H1 (cell line): ENCODE measurements around the gene STEAP1. TPM values are rescaled to one million over a fixed set of nuclear protein-coding genes. Genes with fewer than 3 reads are reported as not detected.

Experiments used
- CTCF ChIA-PET: fragments of 300-600 bp; sonication (Branson Sonifier 250); formaldehyde crosslinking; loops from one replicate; lab custom pipeline; 2021; ENCODE audit not compliant: partially characterized antibody; lab: Charles Lee
- POLR2A ChIA-PET: fragments of 300-600 bp; sonication (Branson Sonifier 250); formaldehyde crosslinking; loops from one replicate; lab custom pipeline; 2021; ENCODE audit warnings: inconsistent platforms; ENCODE audit not compliant: partially characterized antibody; lab: Charles Lee
- DNase-seq, 2 experiments: peaks; one replicate each; pipeline versions ENCODE4 v3.0.0 to v3.0.0-alpha.2; 2010 to 2022; ENCODE audit warnings: low spot score in 2 of 2, low read depth in 1 of 2, mixed read lengths in 1 of 2
- FAIRE-seq: peaks from 2 replicates; lab custom pipeline; 2011; peaks lifted over from hg19 to GRCh38; lab: Jason Lieb, UNC
- H2AFZ ChIP-seq: 2 replicates; pipeline ENCODE4 v1.8.1; 2012; ENCODE audit warnings: low read length, inconsistent platforms
- H2AK5ac ChIP-seq: 2 replicates; pipeline ENCODE4 v1.6.1; 2013; ENCODE audit warnings: low read depth, low read length
- H2BK120ac ChIP-seq: replicated peaks from 2 replicates; pipeline ENCODE3; 2013; ENCODE audit warnings: low read depth, low read length, inconsistent platforms
- H2BK12ac ChIP-seq: 2 replicates; pipeline ENCODE4 v1.6.1; 2013; ENCODE audit warnings: low read depth, low read length
- H2BK15ac ChIP-seq: 2 replicates; pipeline ENCODE4 v1.6.1; 2013; ENCODE audit warnings: low read length
- H2BK20ac ChIP-seq: 2 replicates; pipeline ENCODE4 v1.6.1; 2013; ENCODE audit warnings: low read length
- H2BK5ac ChIP-seq: 2 replicates; pipeline ENCODE4 v1.6.1; 2013; ENCODE audit warnings: low read depth, low read length
- H3K14ac ChIP-seq: 2 replicates; pipeline ENCODE4 v1.6.1; 2013; ENCODE audit warnings: inconsistent platforms; ENCODE audit not compliant: insufficient read length
- H3K18ac ChIP-seq: 2 replicates; pipeline ENCODE4 v1.6.1; 2013; ENCODE audit warnings: low read length; ENCODE audit errors: extremely low read depth
- H3K23ac ChIP-seq: 2 replicates; pipeline ENCODE4 v1.6.1; 2013; ENCODE audit warnings: inconsistent platforms; ENCODE audit not compliant: insufficient read length
- H3K23me2 ChIP-seq: 2 replicates; pipeline ENCODE4 v1.6.1; 2013; ENCODE audit warnings: low read depth, low read length
- H3K27ac ChIP-seq: 2 replicates; pipeline ENCODE4 v1.6.1; 2011; ENCODE audit warnings: low read depth, low read length, inconsistent platforms
- H3K27me3 ChIP-seq, 4 experiments: replicated peaks in 1 of 4; 1 replicate in 1 of 4; 2 replicates in 3 of 4; pipeline versions ENCODE4 v1.6.1 to v1.8.1; 2011 to 2013; ENCODE audit warnings: low read length in 3 of 4, mild to moderate bottlenecking in 3 of 4, inconsistent platforms in 2 of 4, mixed read lengths in 2 of 4, moderate library complexity in 1 of 4; ENCODE audit not compliant: control insufficient read depth in 3 of 4, insufficient read depth in 3 of 4; ENCODE audit errors: extremely low read depth in 1 of 4
- H3K36me3 ChIP-seq, 4 experiments: 2 replicates each; pipeline versions ENCODE4 v1.6.1 to v1.8.1; 2011 to 2013; ENCODE audit warnings: mild to moderate bottlenecking in 4 of 4, low read length in 3 of 4, moderate library complexity in 2 of 4, control low read depth in 1 of 4, inconsistent platforms in 1 of 4; ENCODE audit not compliant: insufficient read depth in 4 of 4, control insufficient read depth in 2 of 4
- H3K4ac ChIP-seq: replicated peaks from 2 replicates; pipeline ENCODE3; 2013; ENCODE audit warnings: low read length, low read depth, mixed read lengths, inconsistent platforms; ENCODE audit not compliant: insufficient read length
- H3K4me1 ChIP-seq, 4 experiments: replicated peaks in 1 of 4; 1 replicate in 1 of 4; 2 replicates in 3 of 4; pipeline versions ENCODE4 v1.6.1 to v1.8.1; 2011 to 2013; ENCODE audit warnings: low read length in 3 of 4, inconsistent platforms in 2 of 4, mixed read lengths in 1 of 4; ENCODE audit not compliant: insufficient read depth in 4 of 4, control insufficient read depth in 3 of 4
- H3K4me2 ChIP-seq, 2 experiments: 2 replicates each; pipeline versions ENCODE4 v1.6.1 to v1.8.1; 2011 to 2013; ENCODE audit warnings: low read depth in 2 of 2, low read length in 2 of 2, control low read depth in 1 of 2, inconsistent platforms in 1 of 2, mild to moderate bottlenecking in 1 of 2; ENCODE audit not compliant: insufficient read depth in 1 of 2
- H3K4me3 ChIP-seq, 4 experiments: fragments of 200-600, 300-600 bp in 1 of 4; sonication (generic), shearing (Covaris generic), sonication (Bioruptor Twin) in 1 of 4; 2 replicates each; pipeline versions ENCODE4 v1.5.1 to v1.8.1; 2011 to 2016; ENCODE audit warnings: low read length in 4 of 4, low read depth in 3 of 4, control low read depth in 2 of 4, inconsistent platforms in 2 of 4, mild to moderate bottlenecking in 2 of 4, mixed read lengths in 1 of 4, moderate library complexity in 1 of 4; ENCODE audit not compliant: insufficient read depth in 2 of 4; ENCODE audit errors: extremely low read depth in 1 of 4
- H3K56ac ChIP-seq: replicated peaks from 2 replicates; pipeline ENCODE3; 2013; ENCODE audit warnings: low read depth, mild to moderate bottlenecking, mixed read lengths, low read length, inconsistent platforms; ENCODE audit not compliant: insufficient read length
- H3K79me1 ChIP-seq: 2 replicates; pipeline ENCODE4 v1.6.1; 2013; ENCODE audit warnings: low read depth, low read length, control low read depth
- H3K79me2 ChIP-seq, 2 experiments: 2 replicates each; pipeline versions ENCODE4 v1.6.1 to v1.8.1; 2012 to 2013; ENCODE audit warnings: low read length in 2 of 2, mild to moderate bottlenecking in 2 of 2, inconsistent platforms in 1 of 2; ENCODE audit not compliant: insufficient read depth in 2 of 2, control insufficient read depth in 1 of 2
- H3K9ac ChIP-seq, 4 experiments: replicated peaks in 1 of 4; 1 replicate in 1 of 4; 2 replicates in 3 of 4; pipeline versions ENCODE4 v1.6.1 to v1.8.1; 2011 to 2013; ENCODE audit warnings: low read depth in 3 of 4, low read length in 3 of 4, control low read depth in 2 of 4, mild to moderate bottlenecking in 2 of 4, moderate library complexity in 2 of 4, inconsistent platforms in 1 of 4; ENCODE audit errors: extremely low read depth in 1 of 4
- H3K9me3 ChIP-seq, 2 experiments: 2 replicates each; pipeline versions ENCODE4 v1.6.1 to v1.8.1; 2012 to 2013; ENCODE audit warnings: mild to moderate bottlenecking in 2 of 2, moderate library complexity in 2 of 2, control low read depth in 1 of 2, inconsistent platforms in 1 of 2, low read depth in 1 of 2, low read length in 1 of 2, mixed read lengths in 1 of 2; ENCODE audit not compliant: insufficient read depth in 2 of 2
- H4K20me1 ChIP-seq, 2 experiments: replicated peaks in 1 of 2; 2 replicates each; pipeline versions ENCODE3 to v1.8.1; 2011 to 2013; ENCODE audit warnings: inconsistent platforms in 2 of 2, low read length in 2 of 2, mild to moderate bottlenecking in 1 of 2; ENCODE audit not compliant: insufficient read depth in 2 of 2, control insufficient read depth in 1 of 2
- H4K5ac ChIP-seq: 2 replicates; pipeline ENCODE4 v1.6.1; 2013; ENCODE audit warnings: low read length, low read depth, mixed read lengths, inconsistent platforms; ENCODE audit not compliant: insufficient read length
- H4K8ac ChIP-seq: 2 replicates; pipeline ENCODE4 v1.8.0; 2013; ENCODE audit warnings: mild to moderate bottlenecking, moderate library complexity, low read length, inconsistent platforms; ENCODE audit not compliant: insufficient read depth; ENCODE audit errors: extremely low read depth
- H4K91ac ChIP-seq: replicated peaks from 2 replicates; pipeline ENCODE3; 2013; ENCODE audit warnings: low read length, mixed read lengths, inconsistent platforms; ENCODE audit not compliant: insufficient read length
- BRCA1 ChIP-seq: IDR thresholded peaks from 2 replicates; pipeline ENCODE4 v1.6.1; 2012; ENCODE audit warnings: low read depth, low read length, improper control_type of control experiment
- CREB1 ChIP-seq: IDR thresholded peaks from 2 replicates; pipeline ENCODE4 v1.6.1; 2012; ENCODE audit warnings: inconsistent platforms
- EZH2 ChIP-seq: fragments of 200-600 bp; sonication (generic); IDR thresholded peaks from 2 replicates; pipeline ENCODE4 v1.7.1; 2012; ENCODE audit warnings: low read depth, mild to moderate bottlenecking, moderate library complexity, low read length, inconsistent platforms; ENCODE audit not compliant: severe bottlenecking
- GABPA ChIP-seq: IDR thresholded peaks from 2 replicates; pipeline ENCODE4 v1.6.1; 2011; ENCODE audit warnings: mild to moderate bottlenecking, low read length, moderate library complexity, borderline replicate concordance; ENCODE audit not compliant: insufficient read depth
- POLR2A ChIP-seq, 2 experiments: IDR thresholded peaks; 1 replicate in 1 of 2; 2 replicates in 1 of 2; pipeline ENCODE4 v1.6.1; 2011; ENCODE audit warnings: low read depth in 2 of 2, low read length in 2 of 2, mild to moderate bottlenecking in 2 of 2; ENCODE audit errors: control extremely low read depth in 1 of 2
- POLR2AphosphoS5 ChIP-seq: IDR thresholded peaks from 2 replicates; pipeline ENCODE4 v1.6.1; 2011; ENCODE audit warnings: low read depth, low read length
- RAD21 ChIP-seq, 2 experiments: IDR thresholded peaks in 1 of 2; conservative IDR thresholded peaks in 1 of 2; 2 replicates each; pipeline ENCODE4 v1.6.1; 2011; ENCODE audit warnings: low read depth in 2 of 2, low read length in 2 of 2, improper control_type of control experiment in 1 of 2, inconsistent platforms in 1 of 2, mild to moderate bottlenecking in 1 of 2, moderate library complexity in 1 of 2
- SAP30 ChIP-seq: fragments of 300-600 bp; sonication (generic); IDR thresholded peaks from 2 replicates; pipeline ENCODE4 v1.7.1; 2012; ENCODE audit warnings: low read length, moderate library complexity, mild to moderate bottlenecking, inconsistent platforms; ENCODE audit not compliant: insufficient read depth, insufficient replicate concordance
- SIX5 ChIP-seq: IDR thresholded peaks from 2 replicates; pipeline ENCODE4 v1.6.1; 2011; ENCODE audit warnings: mild to moderate bottlenecking, low read depth, low read length
- SRF ChIP-seq: IDR thresholded peaks from 2 replicates; pipeline ENCODE4 v1.6.1; 2011; ENCODE audit warnings: mild to moderate bottlenecking, low read depth, low read length, moderate library complexity
- TBP ChIP-seq: IDR thresholded peaks from 2 replicates; pipeline ENCODE4 v1.6.1; 2011; ENCODE audit warnings: low read depth, low read length, improper control_type of control experiment
- USF2 ChIP-seq: IDR thresholded peaks from 2 replicates; pipeline ENCODE4 v1.6.1; 2011; ENCODE audit warnings: low read length, improper control_type of control experiment
- WGBS, 2 experiments: shearing (Covaris generic) in 1 of 2; methylation state at CpG; one replicate each; pipeline versions ENCODE4 v1.1.6 to v1.1.7; 2013 to 2015; ENCODE audit warnings: low lambda C conversion rate in 2 of 2, mixed read lengths in 2 of 2, inconsistent platforms in 1 of 2, low coverage in 1 of 2, missing lambda C conversion rate in 1 of 2; ENCODE audit not compliant: insufficient replicate concordance in 2 of 2, insufficient coverage in 1 of 2, insufficient read length in 1 of 2; ENCODE audit errors: extremely low coverage in 1 of 2, missing lambda C conversion rate in 1 of 2; 5-methylcytosine and 5-hydroxymethylcytosine counted together
- polyA plus RNA-seq, 7 experiments: library from polyadenylated mRNA; depleted of rRNA in 3 of 7; stranded (reverse) in 5 of 7; unstranded in 2 of 7; fragments of >200 nt in 5 of 7; fragments of 200-250 nt in 2 of 7; gene quantifications; 1 replicate in 5 of 7; 2 replicates in 1 of 7; 4 replicates in 1 of 7; pipeline versions ENCODE4 v1.2.1 to v1.2.3, GENCODE V29; 2011 to 2013; ENCODE audit warnings: missing spikeins in 2 of 7, mixed read lengths in 2 of 7
- total RNA-seq: library from RNA; stranded (reverse); fragmentation: NEBNext Ultra II Directional; extraction: Animal tissue kit (Norgen Biotek cat#: 25700); gene quantifications from 2 replicates; pipeline ENCODE4 v1.2.1, GENCODE V29; 2021
- TF ChIP-seq, protein P1 (sequence below): IDR thresholded peaks from 2 replicates; pipeline ENCODE4 v1.6.1; 2011; ENCODE audit warnings: low read depth, mild to moderate bottlenecking, low read length; ENCODE audit not compliant: insufficient read depth

STEAP1 gene
- total and polyA plus RNA-seq, 2 of the 8 experiments (the other 6 are each of a cell fraction or from before 2014, with no cell fraction given): 9.2 to 9.5 TPM

GRCh38 chr7:90207956-90208355 is 53.7 kb downstream of the STEAP1 start:
- POLR2A ChIA-PET: no interaction called here
- TF ChIP-seq TBP: no peak
- TF ChIP-seq, protein P1, sequence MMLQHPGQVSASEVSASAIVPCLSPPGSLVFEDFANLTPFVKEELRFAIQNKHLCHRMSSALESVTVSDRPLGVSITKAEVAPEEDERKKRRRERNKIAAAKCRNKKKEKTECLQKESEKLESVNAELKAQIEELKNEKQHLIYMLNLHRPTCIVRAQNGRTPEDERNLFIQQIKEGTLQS: no peak
- TF ChIP-seq SIX5: no peak
- TF ChIP-seq EZH2: no peak
- no peak for TF ChIP-seq CREB1
- TF ChIP-seq POLR2A (IDR thresholded peaks at IDR 0.05; ENCODE audit: control extremely low read depth in 1 of 2, low read depth in 2 of 2, low read length in 2 of 2): no peak
- TF ChIP-seq GABPA: no peak
- TF ChIP-seq BRCA1: no peak
- TF ChIP-seq USF2: no peak
- no peak for TF ChIP-seq RAD21 (IDR thresholded peaks at IDR 0.05 in 1 of 2, conservative IDR thresholded peaks at IDR 0.05 in 1 of 2; ENCODE audit: low read depth in 2 of 2, low read length in 2 of 2)
- TF ChIP-seq SRF: no peak
- TF ChIP-seq POLR2AphosphoS5: no peak
- TF ChIP-seq SAP30: no peak

More at GRCh38 chr7:90207956-90208355, 53.7 kb downstream of the STEAP1 start:
- H2AFZ ChIP-seq: no peak overlapping the region
- no peak overlapping the region for H2AK5ac ChIP-seq
- no peak overlapping the region for H3K14ac ChIP-seq
- H3K23ac ChIP-seq: no peak overlapping the region
- CTCF ChIA-PET: interaction anchor here (0.8 kb wide), 2 partner anchors 16 to 672 kb away, joined by 3 to 5 read pairs; no protein-coding TSS in a partner anchor
- no peak overlapping the region for H2BK120ac ChIP-seq
- H3K4me2 ChIP-seq: no peak overlapping the region
- H3K79me2 ChIP-seq: peaks cover 0 to 7% of the 10 kb centered on the region in 2 experiments; a peak in 2 of 4 replicates
- no peak overlapping the region for H3K9ac ChIP-seq
- no peak overlapping the region for H2BK15ac ChIP-seq
- no peak overlapping the region for H4K8ac ChIP-seq
- no peak overlapping the region for H2BK20ac ChIP-seq
- no peaks in the 10 kb centered on the region for H3K79me1 ChIP-seq
- FAIRE-seq: no peak
- DNase-seq: no peak
- peaks cover 12% of the 10 kb centered on the region for H3K23me2 ChIP-seq
- H4K91ac ChIP-seq: no peak overlapping the region
- H4K5ac ChIP-seq: no peak overlapping the region
- H2BK5ac ChIP-seq: no peak overlapping the region
- no peaks in the 10 kb centered on the region for H3K36me3 ChIP-seq
- H3K4me3 ChIP-seq: no peak overlapping the region
- H3K9me3 ChIP-seq: no peaks in the 10 kb centered on the region
- peaks cover 0 to 3% (median 0%) of the 10 kb centered on the region in 4 experiments; a peak in 3 of 7 replicates for H3K4me1 ChIP-seq
- H3K27ac ChIP-seq: no peak overlapping the region
- 76% methylated on average over 1 of the region's 1 CpG; no CpG with 5 or more reads in 1 of the 2 experiments for WGBS, 2 experiments
- no peak overlapping the region for H2BK12ac ChIP-seq
- H4K20me1 ChIP-seq: no peaks in the 10 kb centered on the region
- no peak overlapping the region for H3K56ac ChIP-seq
- H3K27me3 ChIP-seq: no peaks in the 10 kb centered on the region
- no peak overlapping the region for H3K4ac ChIP-seq
- no peak overlapping the region for H3K18ac ChIP-seq
